IPS-20b (cell line): ENCODE data around the gene SKIDA1.

Source experiments
- H3K27ac ChIP-seq: one replicate; pipeline ENCODE4 v1.5.1; 2013; ENCODE audit warnings: low read length
- H3K27me3 ChIP-seq: 2 replicates; pipeline ENCODE4 v1.6.1; 2013; ENCODE audit warnings: mild to moderate bottlenecking, low read length, inconsistent platforms; ENCODE audit not compliant: insufficient read depth
- H3K36me3 ChIP-seq: 2 replicates; pipeline ENCODE4 v1.6.1; 2013; ENCODE audit warnings: low read depth, mild to moderate bottlenecking, inconsistent platforms, low read length, moderate library complexity; ENCODE audit not compliant: insufficient read depth
- H3K4me1 ChIP-seq: 2 replicates; pipeline ENCODE4 v1.6.1; 2013; ENCODE audit warnings: mild to moderate bottlenecking, control low read depth, inconsistent platforms, low read length, moderate library complexity; ENCODE audit not compliant: insufficient read depth
- H3K4me3 ChIP-seq: 2 replicates; pipeline ENCODE4 v1.5.1; 2013; ENCODE audit warnings: mild to moderate bottlenecking, low read length, inconsistent platforms
- H3K9ac ChIP-seq: 2 replicates; pipeline ENCODE4 v1.6.1; 2013; ENCODE audit warnings: low read depth, mild to moderate bottlenecking, inconsistent platforms, low read length, moderate library complexity
- H3K9me3 ChIP-seq: 2 replicates; pipeline ENCODE4 v1.6.1; 2013; ENCODE audit warnings: mild to moderate bottlenecking, low read depth, low read length, inconsistent platforms; ENCODE audit not compliant: insufficient read depth

SKIDA1 gene

DNA sequence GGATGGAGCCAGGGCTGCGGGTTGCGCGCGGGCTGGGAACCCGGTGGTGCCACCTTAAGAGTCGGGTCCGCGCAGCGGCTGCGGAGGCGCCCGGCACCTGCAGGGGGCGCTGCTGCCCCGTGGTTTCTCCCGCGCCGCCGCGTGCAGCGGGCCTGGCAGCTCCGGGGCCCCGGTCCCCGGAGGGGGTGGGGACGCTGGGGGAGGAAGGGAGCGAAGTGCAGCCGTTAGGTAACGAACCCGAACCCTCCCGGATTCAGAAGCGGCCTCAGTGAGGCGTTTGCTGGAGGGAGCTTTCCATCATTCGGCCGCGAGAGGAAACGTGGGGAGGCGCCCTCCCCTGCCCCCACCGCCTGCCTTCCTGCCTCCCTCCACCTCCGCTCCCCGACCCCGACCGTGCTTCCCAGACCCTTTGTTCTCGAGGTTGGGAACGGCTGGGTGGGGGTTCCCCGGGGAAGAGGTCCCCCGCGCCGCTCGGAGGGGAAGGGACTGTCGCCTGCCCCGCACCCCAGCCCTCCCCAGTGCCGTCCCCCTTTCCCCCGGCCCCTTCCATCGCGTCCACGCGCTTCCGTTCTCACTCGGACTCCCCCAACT is 29.6 kb downstream of the SKIDA1 start:
- H3K4me1 ChIP-seq = peaks cover 24% of the 10 kb centered on the region
- H3K27ac ChIP-seq = peak overlapping the region; percentile 77
- peaks cover 51% of the 10 kb centered on the region for H3K27me3 ChIP-seq
- H3K9me3 ChIP-seq = no peaks in the 10 kb centered on the region
- peak overlapping the region; percentile 86 for H3K9ac ChIP-seq
- H3K36me3 ChIP-seq = no peaks in the 10 kb centered on the region
- peak overlapping the region; percentile 91 for H3K4me3 ChIP-seq

DNA sequence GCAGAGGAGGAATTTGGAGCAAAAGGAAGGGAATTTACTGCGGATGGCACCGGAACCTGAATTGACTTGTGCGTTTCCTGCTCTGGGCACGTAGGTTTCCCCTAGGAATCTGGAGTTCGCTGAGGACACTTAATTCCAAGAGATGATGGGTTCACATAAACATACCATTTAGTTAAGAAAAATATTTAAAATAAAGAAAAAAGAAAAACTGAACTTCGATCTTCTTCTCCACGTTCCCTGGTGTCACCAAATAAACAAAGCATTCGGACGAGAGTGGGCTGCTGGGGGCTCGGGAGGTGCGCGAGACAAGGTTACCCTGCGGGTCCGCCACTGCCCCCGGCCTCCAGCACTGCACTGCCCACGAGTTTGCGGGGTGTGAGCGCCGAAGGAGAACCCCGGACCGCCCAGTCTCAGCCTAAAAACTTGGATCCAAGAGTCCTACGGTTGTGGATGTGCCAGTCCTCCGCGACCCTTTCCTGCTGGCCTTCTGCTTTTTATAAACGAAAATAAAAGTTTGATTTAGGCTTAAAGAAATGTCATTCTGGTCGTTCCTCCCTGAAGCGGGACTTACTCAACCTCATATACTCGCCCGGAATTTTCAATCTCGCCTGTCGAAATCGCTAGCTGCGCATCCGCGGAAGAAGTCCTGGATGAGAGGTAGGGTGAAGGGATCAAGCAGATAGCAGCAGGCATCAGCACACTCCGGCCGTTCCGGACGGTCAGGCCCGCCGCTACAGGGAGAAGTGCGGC is 30.3 kb downstream of the SKIDA1 start:
- H3K9ac ChIP-seq = peak overlapping the region; percentile 86; the same call in 1 of the 2 replicates

DNA sequence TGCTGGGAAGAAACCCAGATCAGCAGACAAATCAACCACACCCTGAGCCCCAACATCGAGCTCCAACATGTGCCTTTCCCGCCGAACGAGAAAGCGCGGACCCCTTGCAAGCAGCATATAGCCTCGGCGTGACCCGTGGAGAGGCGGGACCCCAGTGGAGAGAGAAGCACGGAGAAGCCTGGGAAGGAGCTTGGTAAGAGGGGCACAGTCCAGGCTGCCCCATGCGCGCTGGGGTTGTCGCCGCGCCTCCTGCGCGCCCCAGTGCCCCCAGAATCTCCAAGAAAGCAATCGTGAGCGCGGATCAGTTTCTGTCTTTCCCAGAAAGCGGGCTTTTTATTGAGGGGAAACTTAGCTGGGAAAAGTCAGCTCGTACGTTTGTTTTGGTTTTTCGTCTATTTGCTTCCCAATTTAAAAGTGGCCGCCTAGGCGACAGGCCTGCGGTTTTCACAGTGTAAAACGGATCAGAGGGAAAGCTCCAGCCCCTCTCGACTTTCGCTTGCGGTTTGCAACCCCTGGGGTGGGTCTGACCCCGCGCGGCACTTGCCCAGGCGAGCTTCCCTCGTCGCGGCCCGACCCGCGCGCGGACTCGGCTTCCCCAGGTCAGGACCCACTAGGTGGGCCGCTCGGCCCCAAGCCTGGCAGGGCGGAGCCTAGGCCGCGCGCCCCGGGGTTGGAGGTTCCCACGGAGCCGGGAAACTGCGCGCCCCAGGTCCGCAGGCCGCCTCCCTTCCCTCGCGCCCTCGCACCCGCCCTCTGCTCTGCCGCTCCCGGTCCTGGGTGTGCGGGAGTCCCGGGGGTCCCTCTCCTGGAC is 31.1 kb downstream of the SKIDA1 start:
- H3K9ac ChIP-seq = peak overlapping the region; percentile 86; the same call in 1 of the 2 replicates
- no peaks in the 10 kb centered on the region for H3K9me3 ChIP-seq
- H3K4me1 ChIP-seq = peaks cover 18% of the 10 kb centered on the region
- H3K4me3 ChIP-seq = peak overlapping the region; percentile 91
- no peak overlapping the region for H3K27ac ChIP-seq
- no peaks in the 10 kb centered on the region for H3K36me3 ChIP-seq
- H3K27me3 ChIP-seq = peaks cover 39% of the 10 kb centered on the region

More for the DNA sequence above, 30.3 kb downstream of the SKIDA1 start:
- no peaks in the 10 kb centered on the region for H3K36me3 ChIP-seq
- peaks cover 21% of the 10 kb centered on the region for H3K4me1 ChIP-seq
- peaks cover 47% of the 10 kb centered on the region for H3K27me3 ChIP-seq
- peak overlapping the region; percentile 91 for H3K4me3 ChIP-seq
- no peaks in the 10 kb centered on the region for H3K9me3 ChIP-seq
- no peak overlapping the region for H3K27ac ChIP-seq

DNA sequence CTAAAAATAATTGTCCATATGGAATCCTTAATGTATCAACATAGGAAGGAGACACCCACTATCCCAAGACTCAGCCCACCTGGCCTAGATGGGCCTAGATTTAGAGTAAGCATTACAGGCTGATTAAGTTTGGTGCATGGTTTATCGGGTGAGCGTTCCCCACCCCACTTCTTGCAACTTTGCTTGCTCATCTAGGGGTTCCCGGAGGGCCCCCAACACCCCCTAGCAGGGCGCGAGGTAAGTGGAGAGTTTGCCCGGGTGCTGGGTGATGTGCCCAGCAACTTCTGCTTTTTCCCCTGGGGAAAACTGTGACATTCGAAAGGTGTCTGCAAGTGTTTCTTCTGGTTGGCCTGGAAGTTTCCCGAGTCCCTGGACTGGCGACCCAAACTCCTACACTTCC is 31.7 kb downstream of the SKIDA1 start:
- H3K4me1 ChIP-seq = peaks cover 12% of the 10 kb centered on the region
- H3K9me3 ChIP-seq = no peaks in the 10 kb centered on the region
- no peak overlapping the region for H3K27ac ChIP-seq
- H3K27me3 ChIP-seq = peaks cover 33% of the 10 kb centered on the region
- H3K9ac ChIP-seq = peak overlapping the region; percentile 86; the same call in 1 of the 2 replicates
- H3K36me3 ChIP-seq = no peaks in the 10 kb centered on the region
- peak overlapping the region; percentile 91; the same call in 1 of the 2 replicates for H3K4me3 ChIP-seq

DNA sequence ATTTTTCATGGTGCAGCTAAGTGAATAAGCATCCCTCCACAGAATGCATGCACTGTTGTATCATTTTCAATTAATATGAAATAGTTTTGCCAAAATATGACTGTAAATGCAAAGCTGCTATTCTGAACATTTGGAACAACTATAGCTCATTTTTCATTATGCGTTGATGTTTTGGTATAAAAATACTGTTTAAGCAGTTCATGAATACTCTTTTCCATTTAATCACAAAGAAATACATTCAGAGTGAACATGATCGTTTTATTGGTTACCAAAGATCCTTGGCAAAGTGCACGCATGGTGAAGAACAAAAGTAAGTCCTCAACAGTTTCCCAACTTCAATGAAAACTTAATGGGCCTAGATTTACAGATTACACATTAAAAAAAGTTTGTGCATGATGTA is 33.1 kb downstream of the SKIDA1 start:
- H3K9ac ChIP-seq = no peak overlapping the region
- H3K4me1 ChIP-seq = no peaks in the 10 kb centered on the region; the same call in 1 of the 2 replicates
- H3K9me3 ChIP-seq = no peaks in the 10 kb centered on the region
- peaks cover 19% of the 10 kb centered on the region; the same call in 1 of the 2 replicates for H3K27me3 ChIP-seq
- H3K36me3 ChIP-seq = no peaks in the 10 kb centered on the region
- H3K4me3 ChIP-seq = no peak overlapping the region
- H3K27ac ChIP-seq = no peak overlapping the region

GRCh38 chr10:21490711-21491105 is 34.8 kb downstream of the SKIDA1 start:
- Histone ChIP-seq H3K27me3 (peaks cover 17% of the 10 kb centered on the region; the same call in 1 of the 2 replicates), H3K27ac (no peak overlapping the region), H3K36me3 (no peaks in the 10 kb centered on the region), H3K4me1 (no peaks in the 10 kb centered on the region; the same call in 1 of the 2 replicates), H3K9me3 (no peaks in the 10 kb centered on the region), H3K4me3 (no peak overlapping the region), H3K9ac (no peak overlapping the region)

GRCh38 chr10:21490028-21490710 is 35.3 kb downstream of the SKIDA1 start:
- no peaks in the 10 kb centered on the region; the same call in 1 of the 2 replicates for H3K4me1 ChIP-seq
- no peak overlapping the region for H3K27ac ChIP-seq
- no peak overlapping the region for H3K9ac ChIP-seq
- H3K9me3 ChIP-seq = no peaks in the 10 kb centered on the region
- H3K27me3 ChIP-seq = peaks cover 14% of the 10 kb centered on the region; the same call in 1 of the 2 replicates
- no peak overlapping the region for H3K4me3 ChIP-seq
- no peaks in the 10 kb centered on the region for H3K36me3 ChIP-seq

GRCh38 chr10:21488957-21489446 is 36.5 kb downstream of the SKIDA1 start:
- Histone ChIP-seq H3K27ac (no peak overlapping the region), H3K36me3 (no peaks in the 10 kb centered on the region), H3K4me3 (no peak overlapping the region)

GRCh38 chr10:21488246-21488956 is 37.1 kb downstream of the SKIDA1 start:
- Histone ChIP-seq H3K27ac (no peak overlapping the region), H3K27me3 (no peaks in the 10 kb centered on the region), H3K4me3 (no peak overlapping the region)

More at GRCh38 chr10:21488957-21489446, 36.5 kb downstream of the SKIDA1 start:
- H3K9ac ChIP-seq = no peak overlapping the region
- peaks cover 5% of the 10 kb centered on the region; the same call in 1 of the 2 replicates for H3K27me3 ChIP-seq
- no peaks in the 10 kb centered on the region for H3K9me3 ChIP-seq
- H3K4me1 ChIP-seq = no peaks in the 10 kb centered on the region; the same call in 1 of the 2 replicates

DNA sequence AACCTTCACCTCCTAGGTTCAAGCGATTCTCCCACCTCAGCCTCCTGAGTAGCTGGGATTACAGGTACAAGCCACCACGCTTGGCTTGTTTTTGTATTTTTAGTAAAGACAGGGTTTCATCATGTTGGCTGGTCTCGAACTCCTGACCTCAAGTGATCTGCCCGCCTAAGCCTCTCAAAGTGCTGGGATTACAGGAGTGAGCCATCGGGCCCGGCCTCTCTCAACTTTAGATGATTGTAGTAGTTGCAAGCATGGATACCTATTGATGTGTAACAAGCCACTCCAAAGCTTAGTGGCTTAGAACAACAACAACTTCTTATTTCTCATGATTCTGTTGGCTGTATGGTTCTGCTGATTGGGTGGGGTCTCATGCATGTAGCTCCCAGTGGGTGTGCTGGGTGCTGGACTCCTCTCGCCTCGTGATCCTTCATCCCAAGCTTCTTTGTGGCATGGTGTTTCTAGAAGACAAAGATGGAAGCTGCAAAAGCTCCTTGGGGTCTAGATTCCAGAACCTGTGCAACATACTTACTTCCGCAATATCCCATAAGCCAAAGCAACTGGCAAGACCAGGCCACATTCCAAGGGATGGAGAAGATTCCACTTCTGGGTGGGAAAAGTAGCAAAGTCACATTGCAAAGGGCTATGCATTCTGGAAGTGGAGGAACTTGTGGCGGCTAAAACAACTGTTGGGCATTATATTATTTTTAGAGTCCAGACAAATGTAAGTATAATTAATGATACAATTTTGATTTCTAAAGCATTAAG is 37.9 kb downstream of the SKIDA1 start:
- H3K27me3 ChIP-seq = no peaks in the 10 kb centered on the region
- H3K4me1 ChIP-seq = no peaks in the 10 kb centered on the region
- H3K27ac ChIP-seq = no peak overlapping the region
- H3K36me3 ChIP-seq = no peaks in the 10 kb centered on the region
- H3K4me3 ChIP-seq = no peak overlapping the region
- no peaks in the 10 kb centered on the region for H3K9me3 ChIP-seq
- H3K9ac ChIP-seq = no peak overlapping the region

More at GRCh38 chr10:21488246-21488956, 37.1 kb downstream of the SKIDA1 start:
- Histone ChIP-seq H3K36me3 (no peaks in the 10 kb centered on the region), H3K9me3 (no peaks in the 10 kb centered on the region), H3K4me1 (no peaks in the 10 kb centered on the region), H3K9ac (no peak overlapping the region)
